Liver (tissue), 9 donors: Measurements from ENCODE around the gene CDH13. TPM values are rescaled to one million over a fixed set of nuclear protein-coding genes. Genes with fewer than 3 reads are reported as not detected.

Source experiments
- DNase-seq: peaks from one replicate; pipeline ENCODE4 v3.0.0-alpha.2; 2017; ENCODE audit warnings: low spot score
- H3K27ac ChIP-seq, 2 donors: one replicate each; pipeline ENCODE4 v1.7.0; 2013; ENCODE audit warnings: inconsistent platforms in 2 of 2, low read length in 2 of 2, control low read depth in 1 of 2, low read depth in 1 of 2, mild to moderate bottlenecking in 1 of 2
- H3K27me3 ChIP-seq, 4 donors: one replicate each; pipeline versions ENCODE4 v1.6.1 to v1.7.0; 2013; ENCODE audit warnings: low read length in 3 of 4, inconsistent platforms in 1 of 4, mild to moderate bottlenecking in 1 of 4, moderate library complexity in 1 of 4; ENCODE audit not compliant: control insufficient read depth in 4 of 4, insufficient read depth in 4 of 4
- H3K36me3 ChIP-seq, 4 donors: one replicate each; pipeline versions ENCODE4 v1.6.1 to v1.7.0; 2013; ENCODE audit warnings: low read length in 3 of 4, mild to moderate bottlenecking in 3 of 4, low read depth in 1 of 4, moderate library complexity in 1 of 4; ENCODE audit not compliant: control insufficient read depth in 4 of 4, insufficient read depth in 3 of 4
- H3K4me1 ChIP-seq, 4 donors: one replicate each; pipeline versions ENCODE4 v1.6.1 to v1.7.0; 2013; ENCODE audit warnings: low read length in 3 of 4, mild to moderate bottlenecking in 3 of 4, moderate library complexity in 1 of 4; ENCODE audit not compliant: control insufficient read depth in 4 of 4, insufficient read depth in 4 of 4
- H3K4me3 ChIP-seq, 3 donors: one replicate each; pipeline versions ENCODE4 v1.6.1 to v1.7.0; 2013; ENCODE audit warnings: low read length in 3 of 3, control low read depth in 1 of 3, low read depth in 1 of 3, mild to moderate bottlenecking in 1 of 3
- H3K9ac ChIP-seq, 2 donors: one replicate each; pipeline ENCODE4 v1.7.0; 2013; ENCODE audit warnings: low read length in 2 of 2, mild to moderate bottlenecking in 2 of 2, moderate library complexity in 2 of 2, control low read depth in 1 of 2, low read depth in 1 of 2
- H3K9me3 ChIP-seq, 4 donors: one replicate each; pipeline versions ENCODE4 v1.6.1 to v1.7.0; 2013; ENCODE audit warnings: low read length in 3 of 4; ENCODE audit not compliant: control insufficient read depth in 4 of 4
- ATF3 ChIP-seq: IDR thresholded peaks from 2 replicates; pipeline ENCODE4 v1.6.1; 2016; ENCODE audit warnings: antibody characterized with exemption
- CTCF ChIP-seq: fragments of 150-350 bp; IDR thresholded peaks from 2 replicates; pipeline ENCODE4 v1.5.1; 2017; ENCODE audit warnings: improper control_type of control experiment, low read depth, low read length; ENCODE audit not compliant: missing input control
- EGR1 ChIP-seq, 2 donors: IDR thresholded peaks; 2 replicates each; pipeline ENCODE4 v1.6.1; 2016 to 2018; ENCODE audit warnings: antibody characterized with exemption in 2 of 2, low read depth in 2 of 2
- FOXA1 ChIP-seq: IDR thresholded peaks from 2 replicates; pipeline ENCODE4 v1.6.1; 2016; ENCODE audit warnings: antibody characterized with exemption
- FOXA2 ChIP-seq: IDR thresholded peaks from 2 replicates; pipeline ENCODE4 v1.6.1; 2016; ENCODE audit warnings: antibody characterized with exemption
- GABPA ChIP-seq, 2 donors: IDR thresholded peaks in 1 of 2; conservative IDR thresholded peaks in 1 of 2; 2 replicates each; pipeline ENCODE4 v1.6.1; 2016; ENCODE audit warnings: antibody characterized with exemption in 2 of 2, mild to moderate bottlenecking in 1 of 2, moderate library complexity in 1 of 2
- HNF4A ChIP-seq, 2 donors: conservative IDR thresholded peaks; 2 replicates each; pipeline ENCODE4 v1.6.1; 2016; ENCODE audit warnings: antibody characterized with exemption in 2 of 2, mild to moderate bottlenecking in 2 of 2
- HNF4G ChIP-seq: IDR thresholded peaks from 2 replicates; pipeline ENCODE4 v1.6.1; 2016; ENCODE audit warnings: antibody characterized with exemption
- JUND ChIP-seq, 2 donors: IDR thresholded peaks; 2 replicates each; pipeline ENCODE4 v1.6.1; 2016; ENCODE audit warnings: antibody characterized with exemption in 2 of 2
- MAX ChIP-seq: IDR thresholded peaks from 2 replicates; pipeline ENCODE4 v1.6.1; 2016; ENCODE audit warnings: antibody characterized with exemption
- NR2F2 ChIP-seq: IDR thresholded peaks from 2 replicates; pipeline ENCODE4 v1.6.1; 2016; ENCODE audit warnings: antibody characterized with exemption
- REST ChIP-seq: IDR thresholded peaks from 2 replicates; pipeline ENCODE4 v1.6.1; 2016; ENCODE audit warnings: antibody characterized with exemption, mild to moderate bottlenecking
- RXRA ChIP-seq, 2 donors: IDR thresholded peaks; 2 replicates each; pipeline ENCODE4 v1.6.1; 2017 to 2018; ENCODE audit warnings: antibody characterized with exemption in 2 of 2, mild to moderate bottlenecking in 1 of 2
- SP1 ChIP-seq: IDR thresholded peaks from 2 replicates; pipeline ENCODE4 v1.6.1; 2018; ENCODE audit warnings: antibody characterized with exemption, mild to moderate bottlenecking
- TAF1 ChIP-seq: conservative IDR thresholded peaks from 2 replicates; pipeline ENCODE4 v1.6.1; 2016; ENCODE audit warnings: antibody characterized with exemption, mild to moderate bottlenecking
- YY1 ChIP-seq: IDR thresholded peaks from 2 replicates; pipeline ENCODE4 v1.6.1; 2016; ENCODE audit warnings: antibody characterized with exemption, mild to moderate bottlenecking
- ZBTB33 ChIP-seq: IDR thresholded peaks from 2 replicates; pipeline ENCODE4 v1.6.1; 2016; ENCODE audit warnings: antibody characterized with exemption
- WGBS: extraction: QIAGEN DNeasy Blood & Tissue Kit; methylation state at CpG from one replicate; pipeline ENCODE4 v1.1.7; 2013; 5-methylcytosine and 5-hydroxymethylcytosine counted together
- polyA plus RNA-seq, 2 donors: library from polyadenylated mRNA; stranded (reverse) in 1 of 2; unstranded in 1 of 2; fragments of 200-250 nt in 1 of 2; fragments of >200 nt in 1 of 2; fragmentation: Nextera tagmentation in 1 of 2; extraction: Ambion mirVana in 1 of 2; gene quantifications; one replicate each; pipeline versions ENCODE4 v1.2.1 to v1.2.3, GENCODE V29; 2013 to 2015
- total RNA-seq, 2 donors: library from RNA; depleted of rRNA; stranded (reverse); fragments of >200 nt; gene quantifications; one replicate each; pipeline ENCODE4 v1.2.3, GENCODE V29; 2014
- donor health status: healthy.
- donor health status: healthy.
- donor health status: healthy.
- donor health status: healthy.
- donor health status: healthy.

Gene CDH13
- total and polyA plus RNA-seq, 4 donors, result 0.21 to 1.5 (median 0.58) TPM

- TF ChIP-seq CTCF (no peak), YY1 (no peak), FOXA2 (no peak)
Observed at GRCh38 chr16:83629426-83629825, 1002.7 kb downstream of the CDH13 start (continued).

- Histone ChIP-seq H3K9ac (no peak overlapping the region), H3K4me3 (no peak overlapping the region), H3K27me3 (peaks cover 0 to 5% (median 0%) of the 10 kb centered on the region in 4 donors), H3K27ac (no peak overlapping the region), H3K4me1 (no peaks in the 10 kb centered on the region), H3K36me3 (no peaks in the 10 kb centered on the region), H3K9me3 (no peaks in the 10 kb centered on the region)
- no peak for TF ChIP-seq ZBTB33
- TF ChIP-seq FOXA2, result no peak
- no peak for TF ChIP-seq RXRA (IDR thresholded peaks at IDR 0.05)
- TF ChIP-seq JUND (IDR thresholded peaks at IDR 0.05), result no peak
- TF ChIP-seq HNF4G, result no peak
- TF ChIP-seq YY1, result no peak
- TF ChIP-seq GABPA (IDR thresholded peaks at IDR 0.05 in 1 of 2, conservative IDR thresholded peaks at IDR 0.05 in 1 of 2), result no peak
- no peak for TF ChIP-seq MAX
- no peak for TF ChIP-seq EGR1 (IDR thresholded peaks at IDR 0.05; ENCODE audit: low read depth in 2 of 2)
- TF ChIP-seq ATF3, result no peak
- TF ChIP-seq REST, result no peak
- WGBS, result 57% methylated on average over 5 of the region's 5 CpGs
- DNase-seq, result no peak
Observed at GRCh38 chr16:83629836-83630235, 1003.1 kb downstream of the CDH13 start.

- WGBS, result 74% methylated on average over 6 of the region's 6 CpGs
- H3K4me1 ChIP-seq, result no peaks in the 10 kb centered on the region
- no peak overlapping the region for H3K27ac ChIP-seq
- H3K36me3 ChIP-seq, result no peaks in the 10 kb centered on the region
- peak; percentile 5 for DNase-seq
- no peak overlapping the region for H3K4me3 ChIP-seq
- H3K9ac ChIP-seq, result no peak overlapping the region
- no peaks in the 10 kb centered on the region for H3K9me3 ChIP-seq
- H3K27me3 ChIP-seq, result peaks cover 0 to 5% (median 0%) of the 10 kb centered on the region in 4 donors
- no peak for TF ChIP-seq JUND (IDR thresholded peaks at IDR 0.05)
- no peak for TF ChIP-seq FOXA2
- TF ChIP-seq GABPA (IDR thresholded peaks at IDR 0.05 in 1 of 2, conservative IDR thresholded peaks at IDR 0.05 in 1 of 2), result no peak
- TF ChIP-seq ATF3, result no peak
- TF ChIP-seq EGR1 (IDR thresholded peaks at IDR 0.05; ENCODE audit: low read depth in 2 of 2), result no peak
- TF ChIP-seq NR2F2, result no peak
- no peak for TF ChIP-seq TAF1
- TF ChIP-seq SP1, result no peak
- TF ChIP-seq REST, result no peak
- TF ChIP-seq MAX, result no peak
- TF ChIP-seq FOXA1, result no peak
- TF ChIP-seq HNF4G, result no peak
- TF ChIP-seq HNF4A (conservative IDR thresholded peaks at IDR 0.05), result no peak
- no peak for TF ChIP-seq YY1
- TF ChIP-seq RXRA (IDR thresholded peaks at IDR 0.05), result no peak
Observed at GRCh38 chr16:83630979-83631378, 1004.2 kb downstream of the CDH13 start.
